Skin epidermis (tissue), 12 donors: ENCODE data around the gene MICALL2.
"Not testable (repeated sequence)": the region's sequence is repeated elsewhere in the genome, so short reads cannot be mapped to it uniquely, and the experiment has no call there.

Source experiments
- H3K27ac ChIP-seq, 21 experiments: fragments of 200-600 bp; sonication (generic) in 11 of 21; one replicate each; pipeline ENCODE4 v1.5.0; 2020; ENCODE audit warnings: mild to moderate bottlenecking in 3 of 21, inconsistent platforms in 2 of 21, moderate library complexity in 2 of 21
- H3K4me3 ChIP-seq, 7 experiments: fragments of 200-600 bp; sonication (generic) in 2 of 7; one replicate each; pipeline ENCODE4 v1.5.0; 2020; ENCODE audit warnings: inconsistent platforms in 2 of 7, mild to moderate bottlenecking in 2 of 7, moderate library complexity in 1 of 7

MICALL2 gene

GRCh38 chr7:1454542-1454941 is 4.7 kb downstream of the MICALL2 start:
- Histone ChIP-seq H3K27ac (peak overlapping the region in 9 of 21 experiments; percentile 6 to 69 (median 20)), H3K4me3 (peak overlapping the region in 2 of 7 experiments; percentile 13 to 29)

GRCh38 chr7:1452205-1452604 is 7.1 kb downstream of the MICALL2 start:
- Histone ChIP-seq H3K27ac (no peak overlapping the region), H3K4me3 (no peak overlapping the region)

- H3K27ac ChIP-seq, result no peak overlapping the region
- no peak overlapping the region for H3K4me3 ChIP-seq
Observed at GRCh38 chr7:1450987-1451386, 8.3 kb downstream of the MICALL2 start.

GRCh38 chr7:1450431-1450830 is 8.8 kb downstream of the MICALL2 start:
- no peak overlapping the region for H3K27ac ChIP-seq
- H3K4me3 ChIP-seq, result no peak overlapping the region

- no peak overlapping the region for H3K4me3 ChIP-seq
- H3K27ac ChIP-seq, result no peak overlapping the region
Observed at GRCh38 chr7:1449951-1450350, 9.3 kb downstream of the MICALL2 start.

GRCh38 chr7:1449501-1449900 is 9.8 kb downstream of the MICALL2 start:
- Histone ChIP-seq H3K4me3 (no peak overlapping the region), H3K27ac (no peak overlapping the region)

- Histone ChIP-seq H3K27ac (no peak overlapping the region), H3K4me3 (no peak overlapping the region)
Observed at GRCh38 chr7:1448958-1449357, 10.3 kb downstream of the MICALL2 start.

- Histone ChIP-seq H3K27ac (peak overlapping the region in 13 of 21 experiments; percentile 14 to 76 (median 49)), H3K4me3 (no peak overlapping the region)
Observed at GRCh38 chr7:1447551-1448244, 11.6 kb downstream of the MICALL2 start.

- Histone ChIP-seq H3K4me3 (no peak overlapping the region), H3K27ac (peak overlapping the region in 10 of 21 experiments; percentile 14 to 76 (median 52))
Observed at GRCh38 chr7:1447112-1447511, 12.2 kb downstream of the MICALL2 start.

GRCh38 chr7:1446620-1447032 is 12.6 kb downstream of the MICALL2 start:
- Histone ChIP-seq H3K4me3 (no peak overlapping the region), H3K27ac (peak overlapping the region in 2 of 21 experiments; percentile 28 to 76)

- H3K4me3 ChIP-seq, H3K27ac ChIP-seq: not testable (repeated sequence)
Observed at GRCh38 chr7:1446026-1446425, 13.2 kb downstream of the MICALL2 start.

GRCh38 chr7:1445341-1445740 is 13.9 kb downstream of the MICALL2 start:
- H3K27ac ChIP-seq, result no peak overlapping the region
- no peak overlapping the region for H3K4me3 ChIP-seq

- no peak overlapping the region for H3K27ac ChIP-seq
- H3K4me3 ChIP-seq, result no peak overlapping the region
Observed at GRCh38 chr7:1444925-1445322, 14.3 kb downstream of the MICALL2 start.

- Histone ChIP-seq H3K4me3 (no peak overlapping the region), H3K27ac (no peak overlapping the region)
Observed at GRCh38 chr7:1444214-1444924, 14.9 kb downstream of the MICALL2 start.

GRCh38 chr7:1443587-1444200 is 15.6 kb downstream of the MICALL2 start:
- H3K4me3 ChIP-seq, H3K27ac ChIP-seq: not testable (repeated sequence)

GRCh38 chr7:1442355-1443124 is 16.7 kb downstream of the MICALL2 start:
- no peak overlapping the region for H3K4me3 ChIP-seq

GRCh38 chr7:1441615-1442354 is 17.5 kb downstream of the MICALL2 start:
- Histone ChIP-seq H3K4me3 (no peak overlapping the region), H3K27ac (no peak overlapping the region)

More at GRCh38 chr7:1442355-1443124, 16.7 kb downstream of the MICALL2 start:
- no peak overlapping the region for H3K27ac ChIP-seq

- Histone ChIP-seq H3K4me3 (no peak overlapping the region), H3K27ac (no peak overlapping the region)
Observed at GRCh38 chr7:1440620-1441019, 18.6 kb downstream of the MICALL2 start.
